ENCODE data around the gene OR2V2.
"Not testable (repeated sequence)": the region's sequence is repeated elsewhere in the genome, so short reads cannot be mapped to it uniquely, and the experiment has no call there.

OR2V2 gene

GRCh38 chr5:181104606-181105390 is 42.6 kb upstream of the OR2V2 start:
- H3K4me1 ChIP-seq (ENCODE audit: control insufficient read depth, insufficient read depth, low read length); H3K4me3 ChIP-seq (ENCODE audit: insufficient read depth, low read depth, low read length); H3K9me3 ChIP-seq (ENCODE audit: control insufficient read depth, low read length); H3K36me3 ChIP-seq (ENCODE audit: control insufficient read depth, insufficient read depth, low read length); H3K27ac ChIP-seq (ENCODE audit: insufficient read depth, low read depth, low read length, poor library complexity, severe bottlenecking): not testable (repeated sequence)
- WGBS, 2 experiments = 45 to 49% methylated on average over 10 to 14 of the region's 20 CpGs
- peaks cover 38% of the 10 kb centered on the region for H3K27me3 ChIP-seq (ENCODE audit: control insufficient read depth, insufficient read depth, low read length, poor library complexity, severe bottlenecking)

- Histone ChIP-seq H3K27me3 (ENCODE audit: control insufficient read depth, insufficient read depth, low read length, poor library complexity, severe bottlenecking) (peaks cover 31% of the 10 kb centered on the region), H3K4me3 (ENCODE audit: insufficient read depth, low read depth, low read length) (no peak overlapping the region), H3K36me3 (ENCODE audit: control insufficient read depth, insufficient read depth, low read length) (no peaks in the 10 kb centered on the region), H3K9me3 (ENCODE audit: control insufficient read depth, low read length) (no peaks in the 10 kb centered on the region), H3K27ac (ENCODE audit: insufficient read depth, low read depth, low read length, poor library complexity, severe bottlenecking) (no peak overlapping the region), H3K4me1 (ENCODE audit: control insufficient read depth, insufficient read depth, low read length) (no peaks in the 10 kb centered on the region)
- WGBS, 2 experiments = 57 to 59% methylated on average over 7 of the region's 7 CpGs
These were observed 41.9 kb upstream of the OR2V2 start for GRCh38 chr5:181105391-181106025.

- WGBS, 2 experiments = 84% methylated on average over 9 of the region's 9 CpGs
- Histone ChIP-seq H3K36me3 (ENCODE audit: control insufficient read depth, insufficient read depth, low read length) (no peaks in the 10 kb centered on the region), H3K4me1 (ENCODE audit: control insufficient read depth, insufficient read depth, low read length) (no peaks in the 10 kb centered on the region), H3K9me3 (ENCODE audit: control insufficient read depth, low read length) (peaks cover 4% of the 10 kb centered on the region), H3K4me3 (ENCODE audit: insufficient read depth, low read depth, low read length) (no peak overlapping the region), H3K27ac (ENCODE audit: insufficient read depth, low read depth, low read length, poor library complexity, severe bottlenecking) (no peak overlapping the region), H3K27me3 (ENCODE audit: control insufficient read depth, insufficient read depth, low read length, poor library complexity, severe bottlenecking) (peaks cover 30% of the 10 kb centered on the region)
These were observed 39.7 kb upstream of the OR2V2 start for GRCh38 chr5:181107699-181108098.

- H3K27me3 ChIP-seq (ENCODE audit: control insufficient read depth, insufficient read depth, low read length, poor library complexity, severe bottlenecking) = peaks cover 34% of the 10 kb centered on the region
- H3K27ac ChIP-seq (ENCODE audit: insufficient read depth, low read depth, low read length, poor library complexity, severe bottlenecking) = no peak overlapping the region
- no peaks in the 10 kb centered on the region for H3K36me3 ChIP-seq (ENCODE audit: control insufficient read depth, insufficient read depth, low read length)
- no peak overlapping the region for H3K4me3 ChIP-seq (ENCODE audit: insufficient read depth, low read depth, low read length)
- 71 to 73% methylated on average over 14 of the region's 14 CpGs for WGBS, 2 experiments
- peaks cover 4% of the 10 kb centered on the region for H3K9me3 ChIP-seq (ENCODE audit: control insufficient read depth, low read length)
- H3K4me1 ChIP-seq (ENCODE audit: control insufficient read depth, insufficient read depth, low read length) = no peaks in the 10 kb centered on the region
These were observed 38.7 kb upstream of the OR2V2 start for GRCh38 chr5:181108578-181109165.

- H3K27me3 ChIP-seq (ENCODE audit: control insufficient read depth, insufficient read depth, low read length, poor library complexity, severe bottlenecking) = peaks cover 35% of the 10 kb centered on the region
- WGBS, 2 experiments = 68 to 69% methylated on average over 11 of the region's 11 CpGs
- H3K27ac ChIP-seq (ENCODE audit: insufficient read depth, low read depth, low read length, poor library complexity, severe bottlenecking) = no peak overlapping the region
- no peaks in the 10 kb centered on the region for H3K4me1 ChIP-seq (ENCODE audit: control insufficient read depth, insufficient read depth, low read length)
- H3K9me3 ChIP-seq (ENCODE audit: control insufficient read depth, low read length) = peaks cover 4% of the 10 kb centered on the region
- H3K4me3 ChIP-seq (ENCODE audit: insufficient read depth, low read depth, low read length) = no peak overlapping the region
- no peaks in the 10 kb centered on the region for H3K36me3 ChIP-seq (ENCODE audit: control insufficient read depth, insufficient read depth, low read length)
These were observed 37.8 kb upstream of the OR2V2 start for GRCh38 chr5:181109489-181110013.

GRCh38 chr5:181111010-181111409 is 36.4 kb upstream of the OR2V2 start:
- H3K36me3 ChIP-seq (ENCODE audit: control insufficient read depth, insufficient read depth, low read length) = no peaks in the 10 kb centered on the region
- H3K9me3 ChIP-seq (ENCODE audit: control insufficient read depth, low read length) = peaks cover 4% of the 10 kb centered on the region
- WGBS, 2 experiments = 86% methylated on average over 5 of the region's 5 CpGs
- peaks cover 36% of the 10 kb centered on the region for H3K27me3 ChIP-seq (ENCODE audit: control insufficient read depth, insufficient read depth, low read length, poor library complexity, severe bottlenecking)
- H3K27ac ChIP-seq (ENCODE audit: insufficient read depth, low read depth, low read length, poor library complexity, severe bottlenecking) = no peak overlapping the region
- H3K4me1 ChIP-seq (ENCODE audit: control insufficient read depth, insufficient read depth, low read length) = no peaks in the 10 kb centered on the region
- no peak overlapping the region for H3K4me3 ChIP-seq (ENCODE audit: insufficient read depth, low read depth, low read length)

GRCh38 chr5:181112476-181112875 is 34.9 kb upstream of the OR2V2 start:
- WGBS, 2 experiments = 81 to 87% methylated on average over 5 of the region's 5 CpGs

GRCh38 chr5:181113572-181113971 is 33.8 kb upstream of the OR2V2 start:
- H3K4me3 ChIP-seq (ENCODE audit: insufficient read depth, low read depth, low read length); H3K36me3 ChIP-seq (ENCODE audit: control insufficient read depth, insufficient read depth, low read length); H3K27ac ChIP-seq (ENCODE audit: insufficient read depth, low read depth, low read length, poor library complexity, severe bottlenecking); H3K9me3 ChIP-seq (ENCODE audit: control insufficient read depth, low read length); H3K4me1 ChIP-seq (ENCODE audit: control insufficient read depth, insufficient read depth, low read length): not testable (repeated sequence)
- peaks cover 41% of the 10 kb centered on the region for H3K27me3 ChIP-seq (ENCODE audit: control insufficient read depth, insufficient read depth, low read length, poor library complexity, severe bottlenecking)
- 73 to 75% methylated on average over 5 of the region's 13 CpGs for WGBS, 2 experiments

More at GRCh38 chr5:181112476-181112875, 34.9 kb upstream of the OR2V2 start:
- Histone ChIP-seq H3K4me3 (ENCODE audit: insufficient read depth, low read depth, low read length) (no peak overlapping the region), H3K9me3 (ENCODE audit: control insufficient read depth, low read length) (peaks cover 4% of the 10 kb centered on the region), H3K27me3 (ENCODE audit: control insufficient read depth, insufficient read depth, low read length, poor library complexity, severe bottlenecking) (peaks cover 38% of the 10 kb centered on the region), H3K27ac (ENCODE audit: insufficient read depth, low read depth, low read length, poor library complexity, severe bottlenecking) (no peak overlapping the region), H3K4me1 (ENCODE audit: control insufficient read depth, insufficient read depth, low read length) (no peaks in the 10 kb centered on the region), H3K36me3 (ENCODE audit: control insufficient read depth, insufficient read depth, low read length) (no peaks in the 10 kb centered on the region)

- peaks cover 41% of the 10 kb centered on the region for H3K27me3 ChIP-seq (ENCODE audit: control insufficient read depth, insufficient read depth, low read length, poor library complexity, severe bottlenecking)
These were observed 33.0 kb upstream of the OR2V2 start for GRCh38 chr5:181114284-181114843.

More at GRCh38 chr5:181114284-181114843, 33.0 kb upstream of the OR2V2 start:
- no peaks in the 10 kb centered on the region for H3K4me1 ChIP-seq (ENCODE audit: control insufficient read depth, insufficient read depth, low read length)
- WGBS, 2 experiments = 78% methylated on average over 33 of the region's 33 CpGs
- no peak overlapping the region for H3K4me3 ChIP-seq (ENCODE audit: insufficient read depth, low read depth, low read length)
- no peaks in the 10 kb centered on the region for H3K36me3 ChIP-seq (ENCODE audit: control insufficient read depth, insufficient read depth, low read length)
- H3K27ac ChIP-seq (ENCODE audit: insufficient read depth, low read depth, low read length, poor library complexity, severe bottlenecking) = no peak overlapping the region
- H3K9me3 ChIP-seq (ENCODE audit: control insufficient read depth, low read length) = peaks cover 4% of the 10 kb centered on the region
